Liver (tissue), 9 donors: Measurements from ENCODE around the gene TOPBP1. TPM values are rescaled to one million over a fixed set of nuclear protein-coding genes. Genes with fewer than 3 reads are reported as not detected.

ENCODE experiments used
- DNase-seq: peaks from one replicate; pipeline ENCODE4 v3.0.0-alpha.2; 2017; ENCODE audit warnings: low spot score
- H3K27ac ChIP-seq, 2 donors: one replicate each; pipeline ENCODE4 v1.7.0; 2013; ENCODE audit warnings: inconsistent platforms in 2 of 2, low read length in 2 of 2, control low read depth in 1 of 2, low read depth in 1 of 2, mild to moderate bottlenecking in 1 of 2
- H3K27me3 ChIP-seq, 4 donors: one replicate each; pipeline versions ENCODE4 v1.6.1 to v1.7.0; 2013; ENCODE audit warnings: low read length in 3 of 4, inconsistent platforms in 1 of 4, mild to moderate bottlenecking in 1 of 4, moderate library complexity in 1 of 4; ENCODE audit not compliant: control insufficient read depth in 4 of 4, insufficient read depth in 4 of 4
- H3K36me3 ChIP-seq, 4 donors: one replicate each; pipeline versions ENCODE4 v1.6.1 to v1.7.0; 2013; ENCODE audit warnings: low read length in 3 of 4, mild to moderate bottlenecking in 3 of 4, low read depth in 1 of 4, moderate library complexity in 1 of 4; ENCODE audit not compliant: control insufficient read depth in 4 of 4, insufficient read depth in 3 of 4
- H3K4me1 ChIP-seq, 4 donors: one replicate each; pipeline versions ENCODE4 v1.6.1 to v1.7.0; 2013; ENCODE audit warnings: low read length in 3 of 4, mild to moderate bottlenecking in 3 of 4, moderate library complexity in 1 of 4; ENCODE audit not compliant: control insufficient read depth in 4 of 4, insufficient read depth in 4 of 4
- H3K4me3 ChIP-seq, 3 donors: one replicate each; pipeline versions ENCODE4 v1.6.1 to v1.7.0; 2013; ENCODE audit warnings: low read length in 3 of 3, control low read depth in 1 of 3, low read depth in 1 of 3, mild to moderate bottlenecking in 1 of 3
- H3K9ac ChIP-seq, 2 donors: one replicate each; pipeline ENCODE4 v1.7.0; 2013; ENCODE audit warnings: low read length in 2 of 2, mild to moderate bottlenecking in 2 of 2, moderate library complexity in 2 of 2, control low read depth in 1 of 2, low read depth in 1 of 2
- H3K9me3 ChIP-seq, 4 donors: one replicate each; pipeline versions ENCODE4 v1.6.1 to v1.7.0; 2013; ENCODE audit warnings: low read length in 3 of 4; ENCODE audit not compliant: control insufficient read depth in 4 of 4
- ATF3 ChIP-seq: IDR thresholded peaks from 2 replicates; pipeline ENCODE4 v1.6.1; 2016; ENCODE audit warnings: antibody characterized with exemption
- EGR1 ChIP-seq, 2 donors: IDR thresholded peaks; 2 replicates each; pipeline ENCODE4 v1.6.1; 2016 to 2018; ENCODE audit warnings: antibody characterized with exemption in 2 of 2, low read depth in 2 of 2
- FOXA1 ChIP-seq: IDR thresholded peaks from 2 replicates; pipeline ENCODE4 v1.6.1; 2016; ENCODE audit warnings: antibody characterized with exemption
- FOXA2 ChIP-seq: IDR thresholded peaks from 2 replicates; pipeline ENCODE4 v1.6.1; 2016; ENCODE audit warnings: antibody characterized with exemption
- GABPA ChIP-seq, 2 donors: IDR thresholded peaks in 1 of 2; conservative IDR thresholded peaks in 1 of 2; 2 replicates each; pipeline ENCODE4 v1.6.1; 2016; ENCODE audit warnings: antibody characterized with exemption in 2 of 2, mild to moderate bottlenecking in 1 of 2, moderate library complexity in 1 of 2
- HNF4A ChIP-seq, 2 donors: conservative IDR thresholded peaks; 2 replicates each; pipeline ENCODE4 v1.6.1; 2016; ENCODE audit warnings: antibody characterized with exemption in 2 of 2, mild to moderate bottlenecking in 2 of 2
- HNF4G ChIP-seq: IDR thresholded peaks from 2 replicates; pipeline ENCODE4 v1.6.1; 2016; ENCODE audit warnings: antibody characterized with exemption
- JUND ChIP-seq, 2 donors: IDR thresholded peaks; 2 replicates each; pipeline ENCODE4 v1.6.1; 2016; ENCODE audit warnings: antibody characterized with exemption in 2 of 2
- MAX ChIP-seq: IDR thresholded peaks from 2 replicates; pipeline ENCODE4 v1.6.1; 2016; ENCODE audit warnings: antibody characterized with exemption
- NR2F2 ChIP-seq: IDR thresholded peaks from 2 replicates; pipeline ENCODE4 v1.6.1; 2016; ENCODE audit warnings: antibody characterized with exemption
- RAD21 ChIP-seq, 2 donors: IDR thresholded peaks; 2 replicates each; pipeline ENCODE4 v1.6.1; 2016; ENCODE audit warnings: antibody characterized with exemption in 2 of 2, mild to moderate bottlenecking in 2 of 2
- REST ChIP-seq: IDR thresholded peaks from 2 replicates; pipeline ENCODE4 v1.6.1; 2016; ENCODE audit warnings: antibody characterized with exemption, mild to moderate bottlenecking
- RXRA ChIP-seq, 2 donors: IDR thresholded peaks; 2 replicates each; pipeline ENCODE4 v1.6.1; 2017 to 2018; ENCODE audit warnings: antibody characterized with exemption in 2 of 2, mild to moderate bottlenecking in 1 of 2
- SP1 ChIP-seq: IDR thresholded peaks from 2 replicates; pipeline ENCODE4 v1.6.1; 2018; ENCODE audit warnings: antibody characterized with exemption, mild to moderate bottlenecking
- TAF1 ChIP-seq: conservative IDR thresholded peaks from 2 replicates; pipeline ENCODE4 v1.6.1; 2016; ENCODE audit warnings: antibody characterized with exemption, mild to moderate bottlenecking
- YY1 ChIP-seq: IDR thresholded peaks from 2 replicates; pipeline ENCODE4 v1.6.1; 2016; ENCODE audit warnings: antibody characterized with exemption, mild to moderate bottlenecking
- WGBS: extraction: QIAGEN DNeasy Blood & Tissue Kit; methylation state at CpG from one replicate; pipeline ENCODE4 v1.1.7; 2013; 5-methylcytosine and 5-hydroxymethylcytosine counted together
- polyA plus RNA-seq, 2 donors: library from polyadenylated mRNA; stranded (reverse) in 1 of 2; unstranded in 1 of 2; fragments of 200-250 nt in 1 of 2; fragments of >200 nt in 1 of 2; fragmentation: Nextera tagmentation in 1 of 2; extraction: Ambion mirVana in 1 of 2; gene quantifications; one replicate each; pipeline versions ENCODE4 v1.2.1 to v1.2.3, GENCODE V29; 2013 to 2015
- total RNA-seq, 2 donors: library from RNA; depleted of rRNA; stranded (reverse); fragments of >200 nt; gene quantifications; one replicate each; pipeline ENCODE4 v1.2.3, GENCODE V29; 2014
- TF ChIP-seq, protein P1 (sequence below): fragments of 150-350 bp; IDR thresholded peaks from 2 replicates; pipeline ENCODE4 v1.5.1; 2017; ENCODE audit warnings: improper control_type of control experiment, low read depth, low read length; ENCODE audit not compliant: missing input control
- TF ChIP-seq, protein P2 (sequence below): IDR thresholded peaks from 2 replicates; pipeline ENCODE4 v1.6.1; 2016; ENCODE audit warnings: antibody characterized with exemption
- donor health status: healthy.
- donor health status: healthy.
- donor health status: healthy.
- donor health status: healthy.
- donor health status: healthy.

The TOPBP1 gene
- total and polyA plus RNA-seq, 4 donors = 3.3 to 22.9 (median 8.7) TPM

GRCh38 chr3:133588035-133588434 is 73.7 kb downstream of the TOPBP1 start:
- peaks cover 8 to 49% (median 31%) of the 10 kb centered on the region in 4 donors for H3K36me3 ChIP-seq
- TF ChIP-seq HNF4A (conservative IDR thresholded peaks at IDR 0.05) = peak; percentile 17 to 29
- peak; percentile 13 to 38 for TF ChIP-seq RAD21 (IDR thresholded peaks at IDR 0.05)
- no peak for TF ChIP-seq JUND (IDR thresholded peaks at IDR 0.05)
- no peak for TF ChIP-seq GABPA (IDR thresholded peaks at IDR 0.05 in 1 of 2, conservative IDR thresholded peaks at IDR 0.05 in 1 of 2)
- peak; percentile 68 for TF ChIP-seq FOXA2
- TF ChIP-seq REST = no peak
- TF ChIP-seq TAF1 = no peak
- TF ChIP-seq MAX = no peak
- no peak for TF ChIP-seq NR2F2
- no peak for TF ChIP-seq FOXA1
- TF ChIP-seq RXRA (IDR thresholded peaks at IDR 0.05) = peak; percentile 22 to 41
- H3K4me3 ChIP-seq = no peak overlapping the region
- WGBS = 32% methylated on average over 4 of the region's 4 CpGs
- no peak overlapping the region for H3K9ac ChIP-seq
- no peak for DNase-seq
- peak overlapping the region in 1 of 2 donors; percentile 45 for H3K27ac ChIP-seq
- H3K27me3 ChIP-seq = no peaks in the 10 kb centered on the region
- no peaks in the 10 kb centered on the region for H3K9me3 ChIP-seq
- peaks cover 6 to 23% (median 21%) of the 10 kb centered on the region in 4 donors for H3K4me1 ChIP-seq

DNA sequence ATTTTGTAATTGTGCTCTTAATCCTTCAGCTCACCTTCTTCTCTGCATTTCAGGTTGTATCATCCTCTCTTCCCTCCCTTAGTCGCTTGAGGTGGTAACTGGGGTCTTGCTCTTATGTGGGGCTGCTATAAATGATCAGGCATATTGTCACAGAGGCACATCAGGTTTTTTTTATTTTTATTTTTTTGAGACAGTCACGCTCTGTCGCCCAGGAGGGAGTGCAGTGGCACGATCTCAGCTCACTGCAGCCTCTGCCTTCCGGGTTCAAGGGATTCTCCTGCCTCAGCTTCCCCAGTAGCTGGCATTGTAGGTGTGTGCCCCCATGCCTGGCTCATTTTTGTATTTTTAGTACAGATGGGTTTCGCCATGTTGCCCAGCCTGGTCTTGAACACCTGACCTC is 78.3 kb downstream of the TOPBP1 start:
- Histone ChIP-seq H3K9me3 (no peaks in the 10 kb centered on the region), H3K4me1 (peaks cover 10 to 25% (median 14%) of the 10 kb centered on the region in 4 donors), H3K4me3 (no peak overlapping the region), H3K27me3 (no peaks in the 10 kb centered on the region), H3K36me3 (peaks cover 9 to 64% (median 48%) of the 10 kb centered on the region in 4 donors), H3K27ac (no peak overlapping the region), H3K9ac (no peak overlapping the region)
- no peak for TF ChIP-seq MAX
- no peak for TF ChIP-seq HNF4A (conservative IDR thresholded peaks at IDR 0.05)
- no peak for TF ChIP-seq RAD21 (IDR thresholded peaks at IDR 0.05)
- no peak for TF ChIP-seq TAF1
- no peak for TF ChIP-seq NR2F2
- no peak for TF ChIP-seq JUND (IDR thresholded peaks at IDR 0.05)
- TF ChIP-seq GABPA (IDR thresholded peaks at IDR 0.05 in 1 of 2, conservative IDR thresholded peaks at IDR 0.05 in 1 of 2) = no peak
- no peak for TF ChIP-seq FOXA1
- TF ChIP-seq, protein P1, sequence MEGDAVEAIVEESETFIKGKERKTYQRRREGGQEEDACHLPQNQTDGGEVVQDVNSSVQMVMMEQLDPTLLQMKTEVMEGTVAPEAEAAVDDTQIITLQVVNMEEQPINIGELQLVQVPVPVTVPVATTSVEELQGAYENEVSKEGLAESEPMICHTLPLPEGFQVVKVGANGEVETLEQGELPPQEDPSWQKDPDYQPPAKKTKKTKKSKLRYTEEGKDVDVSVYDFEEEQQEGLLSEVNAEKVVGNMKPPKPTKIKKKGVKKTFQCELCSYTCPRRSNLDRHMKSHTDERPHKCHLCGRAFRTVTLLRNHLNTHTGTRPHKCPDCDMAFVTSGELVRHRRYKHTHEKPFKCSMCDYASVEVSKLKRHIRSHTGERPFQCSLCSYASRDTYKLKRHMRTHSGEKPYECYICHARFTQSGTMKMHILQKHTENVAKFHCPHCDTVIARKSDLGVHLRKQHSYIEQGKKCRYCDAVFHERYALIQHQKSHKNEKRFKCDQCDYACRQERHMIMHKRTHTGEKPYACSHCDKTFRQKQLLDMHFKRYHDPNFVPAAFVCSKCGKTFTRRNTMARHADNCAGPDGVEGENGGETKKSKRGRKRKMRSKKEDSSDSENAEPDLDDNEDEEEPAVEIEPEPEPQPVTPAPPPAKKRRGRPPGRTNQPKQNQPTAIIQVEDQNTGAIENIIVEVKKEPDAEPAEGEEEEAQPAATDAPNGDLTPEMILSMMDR = no peak
- TF ChIP-seq REST = no peak
- no peak for TF ChIP-seq ATF3
- no peak for TF ChIP-seq YY1
- TF ChIP-seq SP1 = no peak
- TF ChIP-seq HNF4G = no peak
- TF ChIP-seq EGR1 (IDR thresholded peaks at IDR 0.05; ENCODE audit: low read depth in 2 of 2) = no peak
- no peak for TF ChIP-seq FOXA2
- TF ChIP-seq RXRA (IDR thresholded peaks at IDR 0.05) = no peak
- TF ChIP-seq, protein P2, sequence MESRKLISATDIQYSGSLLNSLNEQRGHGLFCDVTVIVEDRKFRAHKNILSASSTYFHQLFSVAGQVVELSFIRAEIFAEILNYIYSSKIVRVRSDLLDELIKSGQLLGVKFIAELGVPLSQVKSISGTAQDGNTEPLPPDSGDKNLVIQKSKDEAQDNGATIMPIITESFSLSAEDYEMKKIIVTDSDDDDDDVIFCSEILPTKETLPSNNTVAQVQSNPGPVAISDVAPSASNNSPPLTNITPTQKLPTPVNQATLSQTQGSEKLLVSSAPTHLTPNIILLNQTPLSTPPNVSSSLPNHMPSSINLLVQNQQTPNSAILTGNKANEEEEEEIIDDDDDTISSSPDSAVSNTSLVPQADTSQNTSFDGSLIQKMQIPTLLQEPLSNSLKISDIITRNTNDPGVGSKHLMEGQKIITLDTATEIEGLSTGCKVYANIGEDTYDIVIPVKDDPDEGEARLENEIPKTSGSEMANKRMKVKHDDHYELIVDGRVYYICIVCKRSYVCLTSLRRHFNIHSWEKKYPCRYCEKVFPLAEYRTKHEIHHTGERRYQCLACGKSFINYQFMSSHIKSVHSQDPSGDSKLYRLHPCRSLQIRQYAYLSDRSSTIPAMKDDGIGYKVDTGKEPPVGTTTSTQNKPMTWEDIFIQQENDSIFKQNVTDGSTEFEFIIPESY = no peak
- no peak for DNase-seq
- 95% methylated on average over 6 of the region's 6 CpGs for WGBS
